ENCODE results near the gene EVL. TPM values are rescaled to one million over a fixed set of nuclear protein-coding genes. Genes with fewer than 3 reads are reported as not detected.

The EVL gene
- total RNA-seq, 1 donor from 2014 or later = 157 TPM

GRCh38 chr14:100192672-100193416 lies 127.6 kb downstream of the EVL start:
- TF ChIP-seq, protein P1, sequence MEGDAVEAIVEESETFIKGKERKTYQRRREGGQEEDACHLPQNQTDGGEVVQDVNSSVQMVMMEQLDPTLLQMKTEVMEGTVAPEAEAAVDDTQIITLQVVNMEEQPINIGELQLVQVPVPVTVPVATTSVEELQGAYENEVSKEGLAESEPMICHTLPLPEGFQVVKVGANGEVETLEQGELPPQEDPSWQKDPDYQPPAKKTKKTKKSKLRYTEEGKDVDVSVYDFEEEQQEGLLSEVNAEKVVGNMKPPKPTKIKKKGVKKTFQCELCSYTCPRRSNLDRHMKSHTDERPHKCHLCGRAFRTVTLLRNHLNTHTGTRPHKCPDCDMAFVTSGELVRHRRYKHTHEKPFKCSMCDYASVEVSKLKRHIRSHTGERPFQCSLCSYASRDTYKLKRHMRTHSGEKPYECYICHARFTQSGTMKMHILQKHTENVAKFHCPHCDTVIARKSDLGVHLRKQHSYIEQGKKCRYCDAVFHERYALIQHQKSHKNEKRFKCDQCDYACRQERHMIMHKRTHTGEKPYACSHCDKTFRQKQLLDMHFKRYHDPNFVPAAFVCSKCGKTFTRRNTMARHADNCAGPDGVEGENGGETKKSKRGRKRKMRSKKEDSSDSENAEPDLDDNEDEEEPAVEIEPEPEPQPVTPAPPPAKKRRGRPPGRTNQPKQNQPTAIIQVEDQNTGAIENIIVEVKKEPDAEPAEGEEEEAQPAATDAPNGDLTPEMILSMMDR (IDR thresholded peaks at IDR 0.05) = peak; percentile 96
- DNase-seq (ENCODE audit: extremely low spot score, unreplicated experiment) = peak; percentile 100
- Mint-ChIP-seq H3K36me3 (ENCODE audit: unreplicated experiment) (no peaks in the 10 kb centered on the region), H3K4me3 (ENCODE audit: unreplicated experiment) (peak overlapping the region; percentile 73), H3K9me3 (ENCODE audit: unreplicated experiment) (no peaks in the 10 kb centered on the region), H3K27me3 (ENCODE audit: unreplicated experiment) (no peaks in the 10 kb centered on the region), H3K4me1 (ENCODE audit: unreplicated experiment) (peaks cover 10% of the 10 kb centered on the region), H3K27ac (ENCODE audit: unreplicated experiment) (peak overlapping the region; percentile 79)

Small RNAs within 50 kb of the gene (microRNA-seq; reads per million reads assigned to microRNA genes)
- gene MIR151B (ENCODE audit: unreplicated experiment) = 24.1 reads per million, percentile 33 among the genes with 10 or more reads in this experiment
- gene MIR342 (ENCODE audit: unreplicated experiment) = 3,724 reads per million, percentile 88 among the genes with 10 or more reads in this experiment

Other genes starting within 250 kb of the EVL start
- gene DEGS2, start 94.2 kb downstream of the EVL start, total RNA-seq = 0.19 and 0.21 TPM in 2 replicates
- gene YY1, start 173.7 kb downstream of the EVL start, total RNA-seq = 70.0 and 77.2 TPM in 2 replicates
- gene SLC25A29, start 241.0 kb downstream of the EVL start, total RNA-seq = 57.0 and 58.8 TPM in 2 replicates

Data from osteocyte (in vitro differentiated cells).